Cerebellar cortex (tissue), 1 donor: ENCODE data around the gene GSE1.

Source experiments
- DNase-seq: peaks from one replicate; pipeline ENCODE4 v3.0.0-alpha.2; 2015; ENCODE audit warnings: low spot score

Gene GSE1

GRCh38 chr16:85724936-85725335, 111.8 kb downstream of the GSE1 start:
- no peak for DNase-seq
